ENCODE data around the gene MCHR1.

Gene MCHR1

GRCh38 chr22:40676644-40677043 is 2.6 kb upstream of the MCHR1 start:
- no peak overlapping the region for H3K27ac ChIP-seq
- no peaks in the 10 kb centered on the region for H3K9me3 ChIP-seq (ENCODE audit: low read depth, low read length)
- no peak for TF ChIP-seq POLR2AphosphoS5 (IDR thresholded peaks at IDR 0.05; ENCODE audit: borderline replicate concordance, low read depth, low read length)
- TF ChIP-seq EZH2 (IDR thresholded peaks at IDR 0.05), result no peak
- no peak for TF ChIP-seq FOXP2 (optimal IDR thresholded peaks at IDR 0.05; ENCODE audit: control extremely low read depth, extremely low read length, insufficient read depth)
- H3K4me3 ChIP-seq, result no peak overlapping the region
- H3K36me3 ChIP-seq (ENCODE audit: insufficient read depth, low read length), result no peaks in the 10 kb centered on the region
- no peak for DNase-seq (ENCODE audit: low read depth, low spot score)
- no peak overlapping the region for H3K9ac ChIP-seq (ENCODE audit: insufficient read length)

- no peak overlapping the region for H3K4me3 ChIP-seq
Observed at GRCh38 chr22:40678493-40679248, 613 bp upstream of the MCHR1 start.

GRCh38 chr22:40679964-40680818 is 907 bp downstream of the MCHR1 start:
- H3K36me3 ChIP-seq (ENCODE audit: insufficient read depth, low read length), result no peaks in the 10 kb centered on the region
- no peak for TF ChIP-seq POLR2AphosphoS5 (IDR thresholded peaks at IDR 0.05; ENCODE audit: borderline replicate concordance, low read depth, low read length)
- no peak for TF ChIP-seq EZH2 (IDR thresholded peaks at IDR 0.05)
- TF ChIP-seq FOXP2 (optimal IDR thresholded peaks at IDR 0.05; ENCODE audit: control extremely low read depth, extremely low read length, insufficient read depth), result no peak
- H3K9me3 ChIP-seq (ENCODE audit: low read depth, low read length), result no peaks in the 10 kb centered on the region
- H3K4me3 ChIP-seq, result no peak overlapping the region
- no peak for DNase-seq (ENCODE audit: low read depth, low spot score)
- no peak overlapping the region for H3K9ac ChIP-seq (ENCODE audit: insufficient read length)
- H3K27ac ChIP-seq, result no peak overlapping the region

More at GRCh38 chr22:40678493-40679248, 613 bp upstream of the MCHR1 start:
- no peaks in the 10 kb centered on the region for H3K9me3 ChIP-seq (ENCODE audit: low read depth, low read length)
- H3K27ac ChIP-seq, result no peak overlapping the region
- DNase-seq (ENCODE audit: low read depth, low spot score), result no peak
- no peaks in the 10 kb centered on the region for H3K36me3 ChIP-seq (ENCODE audit: insufficient read depth, low read length)
- no peak for TF ChIP-seq EZH2 (IDR thresholded peaks at IDR 0.05)
- TF ChIP-seq FOXP2 (optimal IDR thresholded peaks at IDR 0.05; ENCODE audit: control extremely low read depth, extremely low read length, insufficient read depth), result no peak
- no peak for TF ChIP-seq POLR2AphosphoS5 (IDR thresholded peaks at IDR 0.05; ENCODE audit: borderline replicate concordance, low read depth, low read length)
- no peak overlapping the region for H3K9ac ChIP-seq (ENCODE audit: insufficient read length)

GRCh38 chr22:40680819-40681183 is 1.5 kb downstream of the MCHR1 start:
- Histone ChIP-seq H3K27ac (no peak overlapping the region), H3K9ac (ENCODE audit: insufficient read length) (no peak overlapping the region), H3K36me3 (ENCODE audit: insufficient read depth, low read length) (no peaks in the 10 kb centered on the region), H3K9me3 (ENCODE audit: low read depth, low read length) (no peaks in the 10 kb centered on the region), H3K4me3 (no peak overlapping the region)
- DNase-seq (ENCODE audit: low read depth, low spot score), result no peak
- TF ChIP-seq POLR2AphosphoS5 (IDR thresholded peaks at IDR 0.05; ENCODE audit: borderline replicate concordance, low read depth, low read length) (no peak), EZH2 (IDR thresholded peaks at IDR 0.05) (no peak), FOXP2 (optimal IDR thresholded peaks at IDR 0.05; ENCODE audit: control extremely low read depth, extremely low read length, insufficient read depth) (no peak)

GRCh38 chr22:40681451-40681850 is 2.2 kb downstream of the MCHR1 start:
- Histone ChIP-seq H3K36me3 (ENCODE audit: insufficient read depth, low read length) (no peaks in the 10 kb centered on the region), H3K27ac (no peak overlapping the region), H3K4me3 (no peak overlapping the region), H3K9me3 (ENCODE audit: low read depth, low read length) (no peaks in the 10 kb centered on the region), H3K9ac (ENCODE audit: insufficient read length) (no peak overlapping the region)
- no peak for DNase-seq (ENCODE audit: low read depth, low spot score)
- no peak for TF ChIP-seq POLR2AphosphoS5 (IDR thresholded peaks at IDR 0.05; ENCODE audit: borderline replicate concordance, low read depth, low read length)
- no peak for TF ChIP-seq EZH2 (IDR thresholded peaks at IDR 0.05)
- TF ChIP-seq FOXP2 (optimal IDR thresholded peaks at IDR 0.05; ENCODE audit: control extremely low read depth, extremely low read length, insufficient read depth), result no peak

- Histone ChIP-seq H3K27ac (no peak overlapping the region), H3K4me3 (no peak overlapping the region)
Observed at GRCh38 chr22:40684728-40685127, 5.4 kb downstream of the MCHR1 start.

GRCh38 chr22:40685406-40685805 is 6.1 kb downstream of the MCHR1 start:
- no peak overlapping the region for H3K9ac ChIP-seq (ENCODE audit: insufficient read length)
- no peak for DNase-seq (ENCODE audit: low read depth, low spot score)
- H3K4me3 ChIP-seq, result no peak overlapping the region
- no peaks in the 10 kb centered on the region for H3K9me3 ChIP-seq (ENCODE audit: low read depth, low read length)
- no peaks in the 10 kb centered on the region for H3K36me3 ChIP-seq (ENCODE audit: insufficient read depth, low read length)
- H3K27ac ChIP-seq, result no peak overlapping the region
- TF ChIP-seq FOXP2 (optimal IDR thresholded peaks at IDR 0.05; ENCODE audit: control extremely low read depth, extremely low read length, insufficient read depth) (no peak), POLR2AphosphoS5 (IDR thresholded peaks at IDR 0.05; ENCODE audit: borderline replicate concordance, low read depth, low read length) (no peak), EZH2 (IDR thresholded peaks at IDR 0.05) (no peak)

More at GRCh38 chr22:40684728-40685127, 5.4 kb downstream of the MCHR1 start:
- Histone ChIP-seq H3K36me3 (ENCODE audit: insufficient read depth, low read length) (no peaks in the 10 kb centered on the region), H3K9ac (ENCODE audit: insufficient read length) (no peak overlapping the region), H3K9me3 (ENCODE audit: low read depth, low read length) (no peaks in the 10 kb centered on the region)
- DNase-seq (ENCODE audit: low read depth, low spot score), result no peak
- TF ChIP-seq EZH2 (IDR thresholded peaks at IDR 0.05), result no peak
- TF ChIP-seq POLR2AphosphoS5 (IDR thresholded peaks at IDR 0.05; ENCODE audit: borderline replicate concordance, low read depth, low read length), result no peak
- TF ChIP-seq FOXP2 (optimal IDR thresholded peaks at IDR 0.05; ENCODE audit: control extremely low read depth, extremely low read length, insufficient read depth), result no peak

GRCh38 chr22:40687706-40688105 is 8.4 kb downstream of the MCHR1 start:
- H3K9me3 ChIP-seq (ENCODE audit: low read depth, low read length), result no peaks in the 10 kb centered on the region
- DNase-seq (ENCODE audit: low read depth, low spot score), result no peak
- no peaks in the 10 kb centered on the region for H3K36me3 ChIP-seq (ENCODE audit: insufficient read depth, low read length)
- TF ChIP-seq EZH2 (IDR thresholded peaks at IDR 0.05), result no peak
- no peak for TF ChIP-seq POLR2AphosphoS5 (IDR thresholded peaks at IDR 0.05; ENCODE audit: borderline replicate concordance, low read depth, low read length)
- no peak overlapping the region for H3K27ac ChIP-seq
- H3K4me3 ChIP-seq, result no peak overlapping the region
- no peak overlapping the region for H3K9ac ChIP-seq (ENCODE audit: insufficient read length)

Measured in SK-N-MC (cell line).